ENCODE results near the gene AGRN.

DNA sequence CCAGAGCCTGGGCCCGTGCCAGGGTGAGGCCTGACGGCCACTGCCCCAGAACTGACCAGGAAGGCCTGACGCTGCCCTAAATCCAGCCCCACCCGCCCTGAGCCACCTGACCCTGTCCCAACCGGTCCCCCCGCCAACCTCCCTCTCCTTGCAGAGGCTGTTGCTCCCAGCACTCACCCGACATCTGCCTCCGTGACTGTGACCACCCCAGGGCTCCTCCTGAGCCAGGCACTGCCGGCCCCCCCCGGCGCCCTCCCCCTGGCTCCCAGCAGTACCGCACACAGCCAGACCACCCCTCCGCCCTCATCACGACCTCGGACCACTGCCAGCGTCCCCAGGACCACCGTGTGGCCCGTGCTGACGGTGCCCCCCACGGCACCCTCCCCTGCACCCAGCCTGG, 26.3 kb downstream of the AGRN start:
- TF ChIP-seq ZNF263 (CRISPR knock-in tag; IDR thresholded peaks at IDR 0.05; ENCODE audit: low read depth) = no peak
- TF ChIP-seq, protein P1, sequence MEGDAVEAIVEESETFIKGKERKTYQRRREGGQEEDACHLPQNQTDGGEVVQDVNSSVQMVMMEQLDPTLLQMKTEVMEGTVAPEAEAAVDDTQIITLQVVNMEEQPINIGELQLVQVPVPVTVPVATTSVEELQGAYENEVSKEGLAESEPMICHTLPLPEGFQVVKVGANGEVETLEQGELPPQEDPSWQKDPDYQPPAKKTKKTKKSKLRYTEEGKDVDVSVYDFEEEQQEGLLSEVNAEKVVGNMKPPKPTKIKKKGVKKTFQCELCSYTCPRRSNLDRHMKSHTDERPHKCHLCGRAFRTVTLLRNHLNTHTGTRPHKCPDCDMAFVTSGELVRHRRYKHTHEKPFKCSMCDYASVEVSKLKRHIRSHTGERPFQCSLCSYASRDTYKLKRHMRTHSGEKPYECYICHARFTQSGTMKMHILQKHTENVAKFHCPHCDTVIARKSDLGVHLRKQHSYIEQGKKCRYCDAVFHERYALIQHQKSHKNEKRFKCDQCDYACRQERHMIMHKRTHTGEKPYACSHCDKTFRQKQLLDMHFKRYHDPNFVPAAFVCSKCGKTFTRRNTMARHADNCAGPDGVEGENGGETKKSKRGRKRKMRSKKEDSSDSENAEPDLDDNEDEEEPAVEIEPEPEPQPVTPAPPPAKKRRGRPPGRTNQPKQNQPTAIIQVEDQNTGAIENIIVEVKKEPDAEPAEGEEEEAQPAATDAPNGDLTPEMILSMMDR (IDR thresholded peaks at IDR 0.05) = no peak
- no peak for TF ChIP-seq SMAD4 (CRISPR knock-in tag; IDR thresholded peaks at IDR 0.05)
- TF ChIP-seq JUN (CRISPR knock-in tag; IDR thresholded peaks at IDR 0.05) = no peak
- TF ChIP-seq NFE2L1 (CRISPR knock-in tag; IDR thresholded peaks at IDR 0.05) = no peak
- no peak for TF ChIP-seq ZNF219 (CRISPR knock-in tag; IDR thresholded peaks at IDR 0.05; ENCODE audit: borderline replicate concordance)
- no peak for TF ChIP-seq AFF4 (CRISPR knock-in tag; IDR thresholded peaks at IDR 0.05; ENCODE audit: borderline replicate concordance)
- no peak for TF ChIP-seq RELA (CRISPR knock-in tag; IDR thresholded peaks at IDR 0.05; ENCODE audit: borderline replicate concordance)
- TF ChIP-seq MAX (CRISPR knock-in tag; IDR thresholded peaks at IDR 0.05) = no peak

Measured in WTC11 (cell line).